Activated naive CD8-positive, alpha-beta T cell treated with anti-CD3 and anti-CD28 coated beads for 36 hours (primary cell): Measurements from ENCODE around the gene GPR132. TPM values are rescaled to one million over a fixed set of nuclear protein-coding genes. Genes with fewer than 3 reads are reported as not detected.
A peak's percentile ranks its signal among the peaks of the same experiment; 100 is the strongest.
"Not testable (repeated sequence)": the region's sequence is repeated elsewhere in the genome, so short reads cannot be mapped to it uniquely, and the experiment has no call there.

Source experiments
- DNase-seq: peaks from one replicate; pipeline ENCODE4 v3.0.0; 2021
- H3K27ac Mint-ChIP-seq: one replicate; pipeline ENCODE4 v1.8.0; 2022; ENCODE audit warnings: mild to moderate bottlenecking, moderate library complexity, mixed read lengths
- H3K27me3 Mint-ChIP-seq: one replicate; pipeline ENCODE4 v1.8.0; 2022; ENCODE audit warnings: mild to moderate bottlenecking, mixed read lengths
- H3K36me3 Mint-ChIP-seq: one replicate; pipeline ENCODE4 v1.8.0; 2021; ENCODE audit warnings: mild to moderate bottlenecking, mixed read lengths
- H3K4me1 Mint-ChIP-seq: one replicate; pipeline ENCODE4 v1.8.0; 2021; ENCODE audit warnings: mixed read lengths
- H3K4me3 Mint-ChIP-seq: one replicate; pipeline ENCODE4 v1.8.0; 2022; ENCODE audit warnings: mild to moderate bottlenecking, moderate library complexity, mixed read lengths
- H3K9me3 Mint-ChIP-seq: one replicate; pipeline ENCODE4 v1.8.0; 2022; ENCODE audit warnings: mixed read lengths
- total RNA-seq, 2 experiments: library from RNA; stranded (reverse); gene quantifications; one replicate each; pipeline ENCODE4 v1.2.3, GENCODE V29; 2021

Gene GPR132
- total RNA-seq, 2 experiments from 2014 or later, result 23.9 to 24.1 TPM

DNA sequence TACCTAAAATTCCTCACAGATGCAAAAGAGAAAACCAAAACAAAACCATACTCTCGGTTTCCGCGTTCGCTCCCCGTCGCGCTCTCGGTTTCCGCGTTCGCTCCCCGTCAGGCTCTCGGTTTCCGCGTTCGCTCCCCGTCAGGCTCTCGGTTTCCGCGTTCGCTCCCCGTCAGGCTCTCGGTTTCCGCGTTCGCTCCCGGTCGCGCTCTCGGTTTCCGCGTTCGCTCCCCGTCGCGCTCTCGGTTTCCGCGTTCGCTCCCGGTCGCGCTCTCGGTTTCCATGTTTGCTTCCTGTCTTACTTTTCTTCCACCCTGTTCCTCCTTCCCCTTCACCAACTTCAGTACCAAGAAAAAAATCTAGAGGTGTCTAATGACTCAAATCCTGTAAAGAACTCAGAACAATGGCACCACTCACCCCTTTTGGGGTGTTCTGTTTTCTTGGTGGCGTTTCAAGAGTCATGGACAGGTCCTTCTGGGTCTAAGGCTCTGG is 31.8 kb downstream of the GPR132 start:
- not testable (repeated sequence) for H3K36me3 Mint-ChIP-seq, DNase-seq, H3K27me3 Mint-ChIP-seq, H3K9me3 Mint-ChIP-seq
- H3K4me3 Mint-ChIP-seq, result peak overlapping the region; percentile 72
- H3K4me1 Mint-ChIP-seq, result peaks cover 11% of the 10 kb centered on the region
- H3K27ac Mint-ChIP-seq, result peak overlapping the region; percentile 40

DNA sequence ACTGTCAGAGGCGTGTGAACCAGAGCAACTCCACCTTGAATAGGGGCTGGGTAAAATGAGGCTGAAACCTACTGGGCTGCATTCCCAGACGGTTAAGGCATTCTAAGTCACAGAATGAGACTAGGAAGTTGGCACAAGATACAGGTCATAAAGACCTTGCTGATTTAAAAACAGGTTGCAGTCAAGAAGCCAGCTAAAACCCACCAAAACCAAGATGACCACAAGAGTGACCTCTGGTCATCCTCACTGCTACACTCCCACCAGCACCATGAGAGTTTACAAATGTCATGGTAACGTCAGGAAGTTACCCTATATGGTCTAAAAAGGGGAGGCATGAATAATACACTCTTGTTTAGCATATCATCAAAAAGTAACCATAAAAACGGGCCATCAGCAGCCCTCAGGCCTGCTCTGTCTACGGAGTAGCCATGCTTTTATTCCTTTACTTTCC is 32.8 kb downstream of the GPR132 start:
- H3K27ac Mint-ChIP-seq, H3K27me3 Mint-ChIP-seq, DNase-seq, H3K9me3 Mint-ChIP-seq, H3K4me3 Mint-ChIP-seq, H3K36me3 Mint-ChIP-seq: not testable (repeated sequence)
- peaks cover 11% of the 10 kb centered on the region for H3K4me1 Mint-ChIP-seq

DNA sequence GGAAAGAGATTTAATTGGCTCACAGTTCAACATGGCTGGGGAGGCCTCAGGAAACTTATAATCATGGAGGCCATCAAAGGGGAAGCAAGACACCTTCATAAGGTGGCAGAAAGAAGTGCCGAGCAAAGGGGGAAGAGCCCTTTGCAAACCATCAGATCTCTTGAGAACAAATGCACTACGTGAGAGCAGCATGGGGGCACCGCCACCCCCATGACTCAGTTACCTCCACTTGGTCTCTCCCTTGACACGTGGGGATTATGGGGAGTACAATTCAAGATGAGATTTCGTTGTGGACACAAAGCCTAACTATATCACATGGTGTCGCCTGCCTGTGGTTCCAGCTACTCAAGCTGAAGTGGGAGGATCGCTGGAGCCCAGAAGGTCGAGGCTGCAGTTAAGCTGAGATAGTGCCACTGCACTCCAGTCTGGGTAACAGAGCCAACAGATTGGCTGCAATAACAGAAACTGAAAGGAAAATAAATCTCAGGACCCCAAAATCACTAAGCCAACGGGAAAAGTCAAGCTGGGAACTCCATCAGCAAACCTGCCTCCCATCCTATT is 34.3 kb downstream of the GPR132 start:
- no peak overlapping the region for H3K4me3 Mint-ChIP-seq
- DNase-seq, result no peak
- no peaks in the 10 kb centered on the region for H3K27me3 Mint-ChIP-seq
- no peaks in the 10 kb centered on the region for H3K36me3 Mint-ChIP-seq
- peaks cover 3% of the 10 kb centered on the region for H3K9me3 Mint-ChIP-seq
- peaks cover 16% of the 10 kb centered on the region for H3K4me1 Mint-ChIP-seq
- no peak overlapping the region for H3K27ac Mint-ChIP-seq

- Mint-ChIP-seq H3K27me3 (no peaks in the 10 kb centered on the region), H3K4me1 (peaks cover 23% of the 10 kb centered on the region), H3K36me3 (no peaks in the 10 kb centered on the region), H3K9me3 (peaks cover 3% of the 10 kb centered on the region), H3K27ac (no peak overlapping the region), H3K4me3 (no peak overlapping the region)
- DNase-seq, result no peak
Measured at GRCh38 chr14:105030194-105030593, 35.0 kb downstream of the GPR132 start.

DNA sequence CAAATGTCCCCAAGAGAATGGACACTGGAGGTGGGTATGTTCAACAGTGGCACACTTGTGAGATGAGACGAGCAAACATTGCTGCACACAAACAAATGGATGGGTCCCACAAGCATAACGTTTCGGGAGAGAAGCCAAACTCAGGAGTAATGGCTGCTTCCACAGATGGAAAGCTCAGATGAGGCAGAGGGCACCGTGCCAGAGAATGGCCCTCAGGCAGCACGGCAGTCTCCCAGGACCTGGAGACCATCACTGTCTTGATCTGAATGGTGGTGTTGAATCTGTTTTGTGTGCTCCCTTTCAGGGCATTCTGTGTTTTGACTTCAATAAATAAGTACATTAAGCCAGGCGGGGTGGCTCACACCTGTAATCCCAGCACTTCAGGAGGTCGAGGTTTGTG is 35.8 kb downstream of the GPR132 start:
- Mint-ChIP-seq H3K36me3 (no peaks in the 10 kb centered on the region), H3K27me3 (no peaks in the 10 kb centered on the region), H3K4me1 (peaks cover 27% of the 10 kb centered on the region), H3K9me3 (peaks cover 3% of the 10 kb centered on the region), H3K27ac (no peak overlapping the region), H3K4me3 (no peak overlapping the region)
- DNase-seq, result no peak

DNA sequence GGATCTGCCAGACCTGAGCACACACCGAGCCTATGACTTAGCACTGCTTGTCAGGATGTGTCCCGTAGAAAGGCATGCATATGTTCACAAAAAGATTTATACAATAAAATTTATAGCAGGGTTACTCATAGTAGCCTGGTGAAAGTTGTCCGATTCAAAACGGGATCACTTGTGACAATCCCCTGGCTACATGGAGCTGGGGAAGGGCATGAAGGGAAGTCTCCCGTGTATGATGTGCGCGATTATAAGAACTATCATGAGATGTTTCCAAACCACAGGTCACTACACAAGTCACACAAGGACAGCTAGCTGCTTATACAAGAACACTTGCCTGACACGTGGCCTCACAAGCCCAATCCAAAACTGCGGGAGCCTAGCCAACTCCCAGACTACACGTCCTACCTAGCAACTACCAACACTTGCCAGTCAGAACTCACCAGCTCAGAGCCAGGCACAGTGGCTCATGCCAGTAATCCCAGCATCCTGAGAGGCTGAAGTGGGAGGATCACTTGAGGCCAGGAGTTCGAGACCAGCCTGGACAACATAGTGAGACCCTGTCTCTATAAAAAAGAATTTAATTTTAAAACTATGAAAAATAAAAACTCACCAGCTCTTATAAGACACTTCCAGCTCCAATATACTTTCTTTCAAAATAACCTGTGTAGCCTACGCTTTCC is 36.8 kb downstream of the GPR132 start:
- no peaks in the 10 kb centered on the region for H3K9me3 Mint-ChIP-seq
- no peaks in the 10 kb centered on the region for H3K27me3 Mint-ChIP-seq
- peaks cover 27% of the 10 kb centered on the region for H3K4me1 Mint-ChIP-seq
- H3K4me3 Mint-ChIP-seq, result no peak overlapping the region
- DNase-seq, result no peak
- H3K27ac Mint-ChIP-seq, result no peak overlapping the region
- no peaks in the 10 kb centered on the region for H3K36me3 Mint-ChIP-seq

- H3K4me1 Mint-ChIP-seq, result peaks cover 29% of the 10 kb centered on the region
- not testable (repeated sequence) for H3K27me3 Mint-ChIP-seq, DNase-seq, H3K4me3 Mint-ChIP-seq, H3K9me3 Mint-ChIP-seq, H3K36me3 Mint-ChIP-seq, H3K27ac Mint-ChIP-seq
Measured at GRCh38 chr14:105027718-105028117, 37.5 kb downstream of the GPR132 start.

DNA sequence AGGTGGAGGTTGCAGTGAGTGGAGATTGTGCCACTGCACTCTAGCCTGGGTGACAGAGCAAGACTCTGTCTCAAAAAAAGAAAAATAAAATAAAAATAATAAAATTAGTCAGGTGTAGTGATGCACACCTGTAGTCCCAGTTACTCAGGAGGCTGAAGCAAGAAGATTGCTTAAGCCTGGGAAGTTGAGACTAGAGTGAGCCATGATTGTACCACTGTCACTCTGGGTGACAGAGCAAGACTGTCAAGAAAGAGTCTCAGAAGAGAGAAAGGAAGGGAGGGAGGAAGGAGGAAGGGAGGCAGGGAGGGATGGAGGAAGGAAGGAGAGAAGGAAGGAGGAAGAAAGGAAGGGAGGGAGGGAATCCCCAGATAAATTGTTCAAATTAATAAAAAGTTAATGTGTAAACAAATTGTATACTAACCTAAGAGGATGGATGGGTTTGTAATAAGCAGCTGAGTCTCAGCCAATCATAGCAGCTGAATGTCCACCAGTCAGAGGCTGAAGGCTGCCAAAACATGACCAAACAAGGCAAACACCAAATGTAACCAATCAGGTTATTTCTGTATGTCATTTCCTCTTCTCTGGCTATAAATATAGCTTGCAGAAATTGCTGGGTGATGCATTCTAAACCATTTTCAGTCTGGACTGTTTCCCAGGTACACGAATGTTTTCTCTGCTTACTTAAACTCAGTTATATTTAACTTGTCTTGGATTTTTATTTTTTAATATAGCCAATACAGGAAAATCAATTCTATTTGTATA is 38.2 kb downstream of the GPR132 start:
- peak overlapping the region; percentile 21 for H3K27ac Mint-ChIP-seq
- H3K27me3 Mint-ChIP-seq, result no peaks in the 10 kb centered on the region
- H3K4me1 Mint-ChIP-seq, result peaks cover 34% of the 10 kb centered on the region
- DNase-seq, result no peak
- no peaks in the 10 kb centered on the region for H3K9me3 Mint-ChIP-seq
- peaks cover 4% of the 10 kb centered on the region for H3K36me3 Mint-ChIP-seq
- no peak overlapping the region for H3K4me3 Mint-ChIP-seq

GRCh38 chr14:105026033-105026785 is 39.0 kb downstream of the GPR132 start:
- Mint-ChIP-seq H3K4me1 (peaks cover 38% of the 10 kb centered on the region), H3K36me3 (peaks cover 7% of the 10 kb centered on the region), H3K27me3 (no peaks in the 10 kb centered on the region), H3K4me3 (no peak overlapping the region), H3K9me3 (no peaks in the 10 kb centered on the region), H3K27ac (peak overlapping the region; percentile 74)
- no peak for DNase-seq

GRCh38 chr14:105025429-105025828 is 39.8 kb downstream of the GPR132 start:
- no peak for DNase-seq
- Mint-ChIP-seq H3K9me3 (no peaks in the 10 kb centered on the region), H3K36me3 (peaks cover 7% of the 10 kb centered on the region), H3K27me3 (no peaks in the 10 kb centered on the region), H3K4me1 (peaks cover 38% of the 10 kb centered on the region), H3K4me3 (no peak overlapping the region), H3K27ac (no peak overlapping the region)

DNA sequence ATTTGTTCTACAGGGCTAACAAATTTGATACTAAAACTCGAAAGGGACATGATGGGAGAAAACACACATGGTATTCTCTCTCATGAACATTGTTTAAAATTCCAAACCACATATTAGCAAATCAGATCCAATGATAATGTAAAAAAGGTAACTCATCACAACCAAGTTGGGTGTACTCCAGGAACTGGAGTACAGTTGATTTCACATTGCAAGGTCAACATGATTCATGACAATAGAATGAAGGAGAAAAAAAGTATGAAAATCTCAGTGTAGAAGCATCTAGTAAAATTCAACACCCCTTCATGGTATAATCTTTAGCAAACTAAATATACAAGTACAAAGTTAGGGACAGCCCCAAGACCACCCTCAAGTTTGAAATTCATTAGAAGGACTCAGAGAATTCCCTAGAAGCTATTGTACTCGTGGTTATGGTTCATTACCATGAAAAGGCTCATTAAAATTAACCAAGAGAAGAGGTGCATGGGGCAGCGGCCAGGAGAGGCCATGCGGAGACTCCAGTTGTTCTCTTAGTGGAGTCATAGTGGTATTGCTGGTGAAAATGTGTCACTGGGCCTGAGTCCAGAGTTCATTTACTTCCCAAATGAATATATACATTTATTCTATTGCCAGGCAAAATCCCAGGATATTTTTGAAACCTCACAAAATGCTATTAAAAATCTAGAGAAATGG is 41.3 kb downstream of the GPR132 start:
- Mint-ChIP-seq H3K27ac (no peak overlapping the region), H3K4me1 (peaks cover 47% of the 10 kb centered on the region), H3K9me3 (no peaks in the 10 kb centered on the region), H3K36me3 (peaks cover 21% of the 10 kb centered on the region), H3K27me3 (no peaks in the 10 kb centered on the region), H3K4me3 (no peak overlapping the region)
- no peak for DNase-seq

GRCh38 chr14:105023144-105023543 is 42.1 kb downstream of the GPR132 start:
- H3K4me1 Mint-ChIP-seq, result peaks cover 53% of the 10 kb centered on the region
- no peaks in the 10 kb centered on the region for H3K9me3 Mint-ChIP-seq
- H3K27ac Mint-ChIP-seq, result no peak overlapping the region
- H3K36me3 Mint-ChIP-seq, result peaks cover 29% of the 10 kb centered on the region
- peak overlapping the region; percentile 93 for H3K4me3 Mint-ChIP-seq
- no peaks in the 10 kb centered on the region for H3K27me3 Mint-ChIP-seq
- no peak for DNase-seq

DNA sequence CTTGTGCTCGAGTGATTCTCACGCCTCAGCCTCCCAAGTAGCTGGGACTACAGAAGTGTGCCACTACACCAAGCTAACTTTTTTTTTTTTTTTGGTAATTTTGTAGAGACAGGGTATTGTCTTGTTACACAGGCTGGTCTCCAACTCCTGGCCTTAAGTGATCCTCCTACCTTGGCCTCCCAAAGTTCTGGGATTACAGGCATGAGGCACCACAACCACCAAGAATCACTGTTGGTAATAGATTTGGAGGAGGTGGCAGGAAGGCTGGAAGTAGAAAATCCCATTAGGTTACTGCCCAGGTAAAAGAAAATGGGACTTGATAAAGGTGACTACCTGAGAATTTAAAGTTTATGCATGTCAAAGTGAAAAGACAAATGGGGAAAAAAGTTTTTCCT is 43.0 kb downstream of the GPR132 start:
- peak overlapping the region; percentile 93 for H3K4me3 Mint-ChIP-seq
- peaks cover 36% of the 10 kb centered on the region for H3K36me3 Mint-ChIP-seq
- no peaks in the 10 kb centered on the region for H3K27me3 Mint-ChIP-seq
- no peaks in the 10 kb centered on the region for H3K9me3 Mint-ChIP-seq
- peaks cover 58% of the 10 kb centered on the region for H3K4me1 Mint-ChIP-seq
- DNase-seq, result no peak
- H3K27ac Mint-ChIP-seq, result peak overlapping the region; percentile 88

- Mint-ChIP-seq H3K27me3 (no peaks in the 10 kb centered on the region), H3K9me3 (no peaks in the 10 kb centered on the region), H3K27ac (peak overlapping the region; percentile 88), H3K4me1 (peaks cover 61% of the 10 kb centered on the region), H3K36me3 (peaks cover 41% of the 10 kb centered on the region), H3K4me3 (peak overlapping the region; percentile 93)
- peak; percentile 36 for DNase-seq
Measured at GRCh38 chr14:105021656-105022275, 43.5 kb downstream of the GPR132 start.
